ENCODE measurements around the gene INF2.
"Not testable (repeated sequence)": the region's sequence is repeated elsewhere in the genome, so short reads cannot be mapped to it uniquely, and the experiment has no call there.

INF2 gene

DNA sequence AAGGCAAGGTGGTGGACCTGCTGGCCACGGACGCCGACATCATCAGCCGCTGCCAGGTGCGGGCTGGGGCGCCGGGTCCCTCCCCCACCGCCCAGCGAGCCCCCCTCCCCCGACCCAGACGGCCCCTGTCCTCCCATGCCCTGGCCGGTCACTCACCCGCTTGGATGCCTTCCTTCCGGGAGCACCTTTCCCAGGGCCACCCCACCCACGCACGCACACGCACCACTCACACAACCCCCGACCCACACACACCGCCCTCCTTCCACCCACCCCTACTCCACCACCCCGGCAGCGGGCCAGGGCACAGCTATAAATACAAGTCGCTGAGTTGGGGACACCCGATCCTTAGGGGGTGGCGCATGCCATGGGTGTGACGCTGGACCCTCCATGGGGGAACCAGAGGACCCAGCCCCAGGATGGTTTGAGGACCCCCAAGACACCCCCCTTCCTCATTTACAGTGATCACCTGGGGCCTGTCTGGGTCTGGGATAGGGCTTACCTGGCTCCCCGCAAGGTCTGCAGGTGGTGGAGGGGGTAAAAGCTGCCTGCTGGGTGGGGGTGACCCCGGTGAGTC is 35.1 kb downstream of the INF2 start:
- DNase-seq = no peak

DNA sequence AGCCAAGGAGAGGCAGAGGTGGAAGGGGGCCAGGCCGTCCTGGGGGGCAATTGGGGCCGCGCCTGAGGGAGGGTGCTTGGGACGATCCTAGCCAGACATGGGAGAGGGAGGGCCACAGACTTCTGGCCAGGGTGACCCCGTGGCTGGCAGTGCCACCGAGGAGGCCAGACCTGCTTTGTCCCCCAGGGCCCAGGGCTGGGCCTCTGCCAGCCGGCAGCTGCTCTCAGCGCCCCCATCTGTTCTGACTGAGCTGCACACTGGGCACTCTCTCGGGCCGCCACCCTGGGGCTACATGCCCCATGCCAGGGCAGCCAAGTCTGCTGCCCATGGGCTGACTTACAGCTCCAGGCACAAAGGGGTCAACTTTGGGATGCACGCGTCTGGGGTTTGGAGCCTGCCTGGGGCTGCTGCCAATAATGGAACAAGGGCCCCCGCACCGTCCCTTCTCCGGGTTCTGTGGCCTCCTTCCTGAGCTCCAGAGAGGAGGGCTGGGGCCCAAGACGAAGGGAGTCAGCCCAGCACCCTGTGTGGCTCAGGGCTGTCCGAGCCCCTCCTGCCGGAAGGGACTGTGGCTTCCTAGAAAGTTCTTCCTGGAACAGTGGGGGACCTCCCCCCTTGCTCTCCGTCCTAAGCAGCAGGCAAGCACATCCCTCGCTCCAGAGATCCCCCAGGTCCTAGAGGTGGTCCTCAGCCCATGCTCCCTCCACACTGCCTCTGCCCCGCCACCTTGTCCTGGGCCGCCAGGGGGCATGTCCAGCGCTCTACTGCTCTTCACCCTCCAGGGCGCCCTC is 35.8 kb downstream of the INF2 start:
- DNase-seq = no peak

GRCh38 chr14:104725772-104726548 is 36.5 kb downstream of the INF2 start:
- DNase-seq = no peak

GRCh38 chr14:104726600-104727451 is 37.4 kb downstream of the INF2 start:
- DNase-seq = no peak

GRCh38 chr14:104728631-104729030 is 39.2 kb downstream of the INF2 start:
- no peak for DNase-seq

DNA sequence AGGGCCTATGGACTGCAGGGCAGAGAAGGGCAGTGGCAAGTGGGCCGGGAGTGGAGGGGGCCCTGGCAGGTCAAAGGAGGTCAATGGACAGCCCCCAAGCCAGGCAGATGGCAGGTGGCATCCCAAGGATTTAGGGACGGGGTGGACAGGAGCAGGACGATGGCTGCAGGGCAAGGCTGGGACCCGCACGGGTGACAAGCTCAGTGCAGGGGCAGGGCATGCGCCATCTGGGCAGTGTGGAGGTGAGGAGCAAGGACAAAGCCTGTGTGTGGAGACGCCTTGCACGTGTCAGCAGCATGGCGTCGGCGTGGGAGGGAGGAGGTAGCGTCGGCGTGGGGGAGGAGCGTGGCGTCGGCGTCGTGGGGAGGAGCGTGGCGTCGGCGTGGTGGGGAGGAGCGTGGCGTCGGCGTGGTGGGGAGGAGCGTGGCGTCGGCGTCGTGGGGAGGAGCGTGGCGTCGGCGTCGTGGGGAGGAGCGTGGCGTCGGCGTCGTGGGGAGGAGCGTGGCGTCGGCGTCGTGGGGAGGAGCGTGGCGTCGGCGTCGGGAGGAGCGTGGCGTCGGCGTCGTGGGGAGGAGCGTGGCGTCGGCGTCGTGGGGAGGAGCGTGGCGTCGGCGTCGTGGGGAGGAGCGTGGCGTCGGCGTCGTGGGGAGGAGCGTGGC is 39.9 kb downstream of the INF2 start:
- DNase-seq = not testable (repeated sequence)

DNA sequence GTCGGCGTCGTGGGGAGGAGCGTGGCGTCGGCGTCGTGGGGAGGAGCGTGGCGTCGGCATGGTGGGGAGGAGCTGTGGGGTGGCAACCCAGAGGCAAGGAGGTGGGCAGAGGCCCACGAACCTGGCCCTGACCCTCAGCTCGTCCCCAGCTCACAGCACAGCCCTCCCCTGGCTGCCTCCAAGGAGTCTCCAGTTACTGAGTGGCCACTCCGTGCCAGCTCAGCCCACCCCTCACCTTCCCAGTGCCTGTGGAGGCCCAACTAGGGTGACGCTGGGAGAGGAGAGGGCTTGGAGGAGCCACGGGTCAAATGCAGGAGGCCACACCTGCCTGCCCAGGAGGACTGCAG is 40.4 kb downstream of the INF2 start:
- DNase-seq = no peak

GRCh38 chr14:104730487-104730886 is 41.1 kb downstream of the INF2 start:
- DNase-seq = no peak

GRCh38 chr14:104731320-104732294 is 42.2 kb downstream of the INF2 start:
- no peak for DNase-seq

DNA sequence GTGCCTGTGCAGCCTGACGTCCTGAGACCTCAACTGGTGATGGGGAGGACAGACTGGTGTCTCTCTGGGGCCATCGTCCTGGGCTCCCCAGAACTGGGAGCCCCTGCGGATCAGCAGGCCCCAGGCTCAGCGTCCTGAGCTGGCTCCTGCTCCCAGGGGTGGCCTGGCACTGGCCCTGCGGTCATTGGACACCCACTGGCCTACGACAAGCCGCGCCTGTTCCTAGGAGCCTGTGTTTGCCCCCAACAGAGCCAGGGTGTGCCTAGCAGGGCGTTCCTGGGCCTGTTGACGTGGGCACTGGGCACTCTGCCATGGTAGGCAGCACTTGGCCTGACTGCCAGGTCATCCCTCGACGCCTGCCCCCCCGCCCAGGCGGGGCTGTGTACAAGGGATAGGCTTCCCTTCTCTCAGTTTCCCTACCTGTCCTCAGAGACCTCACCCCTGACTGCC is 43.0 kb downstream of the INF2 start:
- DNase-seq = no peak

DNA sequence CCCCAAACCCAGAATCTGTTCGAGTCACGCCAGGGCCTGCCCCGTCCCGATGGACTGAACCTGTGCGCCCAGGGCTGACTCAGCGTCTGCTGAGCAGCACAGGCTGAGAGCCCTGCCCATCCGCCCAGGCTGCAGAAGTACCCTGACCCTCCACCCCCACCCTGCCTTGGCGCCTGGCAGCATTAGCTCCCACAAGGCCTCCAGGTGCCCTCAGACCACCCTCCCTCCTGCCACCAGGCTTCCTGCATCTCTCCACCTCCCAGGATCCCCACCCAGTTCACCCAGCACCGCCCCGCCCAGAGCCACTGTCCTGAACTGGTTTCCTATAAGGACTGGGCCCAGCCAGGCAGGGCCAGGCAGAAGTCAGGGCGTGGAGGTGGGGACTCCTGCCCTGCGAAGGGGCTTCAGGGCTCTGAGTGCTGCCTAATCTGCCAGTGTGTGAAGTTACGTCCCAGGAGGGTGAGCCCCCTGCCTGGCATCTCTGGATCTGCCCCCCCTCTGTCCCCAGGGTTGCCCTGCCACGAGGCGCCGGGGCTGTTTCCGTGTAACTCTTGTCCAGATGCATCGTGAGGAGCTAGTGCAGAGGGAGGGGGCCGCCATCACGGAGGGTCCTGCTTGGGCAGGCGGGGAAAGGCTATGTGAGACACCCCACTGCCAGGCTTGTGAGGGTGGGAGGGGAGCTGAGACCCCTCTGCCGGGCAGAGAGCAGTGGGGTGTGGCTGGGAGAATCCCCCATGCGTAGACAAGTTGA is 43.7 kb downstream of the INF2 start:
- no peak for DNase-seq

- DNase-seq = no peak
Measured at GRCh38 chr14:104734051-104734587, 44.7 kb downstream of the INF2 start.

DNA sequence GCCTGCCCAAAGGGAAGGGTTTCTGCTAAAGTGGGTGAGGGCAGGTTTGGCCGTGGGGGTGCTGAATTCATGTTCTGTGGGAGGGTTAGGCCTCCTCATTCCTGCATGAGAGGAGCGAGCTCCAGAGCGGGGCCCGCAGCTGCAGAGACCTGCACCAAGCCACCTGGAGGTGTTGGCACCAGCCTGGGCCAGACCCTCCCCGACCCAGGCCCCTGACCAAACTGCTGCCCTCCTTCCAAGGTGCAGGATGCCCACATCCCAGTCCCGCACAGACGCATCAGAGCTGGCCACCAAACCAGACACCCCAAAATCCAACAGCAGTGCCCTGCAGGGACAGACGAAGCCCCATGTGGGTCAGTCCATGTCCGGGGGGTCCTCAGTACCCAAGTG is 45.2 kb downstream of the INF2 start:
- DNase-seq = no peak

GRCh38 chr14:104734991-104735779 is 45.8 kb downstream of the INF2 start:
- no peak for DNase-seq

- DNase-seq = no peak
Measured at GRCh38 chr14:104735830-104736642, 46.6 kb downstream of the INF2 start.

DNA sequence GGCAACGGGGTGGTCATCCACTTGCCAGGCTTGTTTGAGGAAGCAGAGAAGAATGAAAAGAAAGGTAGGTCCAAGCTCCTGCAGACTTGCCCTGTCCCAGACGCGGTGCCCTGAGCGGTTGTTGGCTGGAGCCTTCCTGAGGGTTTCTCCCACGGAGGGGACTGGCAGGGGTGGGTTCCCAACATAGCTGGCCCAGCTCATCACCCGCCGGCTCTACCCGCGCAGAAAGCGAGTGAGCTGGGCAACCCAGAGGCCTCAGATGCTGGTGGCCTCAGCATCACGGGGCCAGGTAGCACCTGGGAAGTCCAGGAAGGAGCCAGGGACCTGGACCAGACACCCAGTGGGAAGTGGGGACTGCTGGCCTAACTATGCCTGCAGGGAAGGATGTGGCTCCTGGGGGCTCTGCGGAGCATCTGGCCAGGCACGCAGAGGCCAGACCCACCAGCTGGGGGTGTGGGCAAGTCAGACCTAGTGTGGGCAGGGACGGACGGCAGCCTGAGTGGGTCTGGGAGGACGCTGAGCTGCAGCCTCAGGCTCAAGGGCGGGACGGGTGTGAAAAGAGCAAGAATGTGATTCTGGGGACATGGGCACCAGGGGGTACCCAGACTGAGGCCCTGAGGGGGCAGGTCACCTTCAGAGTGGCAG is 49.1 kb downstream of the INF2 start:
- no peak for DNase-seq

- no peak for DNase-seq
Measured at GRCh38 chr14:104739026-104739425, 49.6 kb downstream of the INF2 start.
